NCI-H146 treated with DMSO at 0.1 percent for 48 hours (cell line): ENCODE results near the gene VAMP7.
"Not testable (repeated sequence)": the region's sequence is repeated elsewhere in the genome, so short reads cannot be mapped to it uniquely, and the experiment has no call there.

Experiments used
- DNase-seq: peaks from one replicate; lab custom pipeline; 2025; ENCODE audit not compliant: unreplicated experiment; lab: John Stamatoyannopoulos, UW

Gene VAMP7

DNA sequence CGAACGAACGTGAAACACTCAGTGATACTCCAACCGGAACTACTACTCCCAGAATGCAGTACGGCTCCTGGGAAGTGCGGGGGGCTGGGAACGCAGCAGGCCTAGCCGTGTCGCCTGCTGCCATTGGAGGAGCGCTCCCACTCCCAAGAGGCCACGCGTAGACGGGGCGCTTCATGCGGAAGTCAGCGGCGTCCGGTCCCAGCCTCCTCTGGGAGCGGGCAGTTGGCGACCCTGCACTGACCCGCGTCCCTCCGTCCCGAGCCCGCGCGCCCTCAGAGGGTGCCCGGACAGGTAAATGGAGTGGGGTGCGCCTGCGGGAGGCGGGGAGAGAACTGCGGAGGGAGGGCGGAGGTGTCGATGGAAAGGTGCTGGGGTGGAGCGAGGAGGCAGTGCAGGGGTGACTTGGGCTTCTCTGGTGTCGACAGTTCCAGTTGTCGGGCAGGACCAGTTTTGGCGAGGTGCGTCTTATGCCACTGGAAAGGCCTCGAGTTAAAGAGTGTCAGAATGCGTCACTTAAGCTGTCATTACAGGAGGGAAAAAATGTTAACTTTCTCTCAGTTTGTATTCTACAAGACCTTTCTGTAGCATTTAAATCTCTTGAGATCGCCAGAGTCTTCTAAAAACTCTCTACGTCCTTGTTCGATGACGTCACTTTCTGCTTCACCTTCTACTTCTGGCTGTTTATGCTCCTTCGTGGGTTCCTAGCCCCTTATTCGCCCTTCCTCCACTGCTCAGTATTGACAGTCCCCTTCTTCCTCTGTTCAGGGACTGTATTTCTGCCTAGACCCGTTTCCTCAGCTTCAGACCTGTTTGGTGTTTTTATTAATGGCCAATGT, at the start of gene VAMP7:
TSS of gene VAMP7 (plus strand) at position 188 of the 836 bp plus-strand sequence. CDS start 8,122 bp downstream, outside the sequence.
- peak; percentile 66 for DNase-seq

DNA sequence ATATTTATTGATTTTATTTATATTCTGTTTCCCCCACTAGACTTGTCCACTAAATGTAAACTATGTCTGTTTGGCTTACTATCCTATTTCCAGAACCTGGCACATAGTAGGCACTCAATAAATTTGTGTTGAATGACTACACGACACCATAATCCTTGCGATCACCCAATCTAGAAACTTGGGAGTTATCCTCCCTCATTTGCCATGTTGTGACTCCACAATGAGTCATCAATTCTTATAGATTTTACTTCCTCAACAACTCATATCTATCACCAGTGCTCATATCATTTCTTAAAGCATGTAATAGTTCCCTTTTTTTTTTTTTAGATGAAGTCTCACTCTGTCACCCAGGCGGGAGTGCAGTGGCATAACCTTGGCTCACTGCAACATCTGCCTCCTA, 39.9 kb upstream of the VAMP7 start:
- no peak for DNase-seq

DNA sequence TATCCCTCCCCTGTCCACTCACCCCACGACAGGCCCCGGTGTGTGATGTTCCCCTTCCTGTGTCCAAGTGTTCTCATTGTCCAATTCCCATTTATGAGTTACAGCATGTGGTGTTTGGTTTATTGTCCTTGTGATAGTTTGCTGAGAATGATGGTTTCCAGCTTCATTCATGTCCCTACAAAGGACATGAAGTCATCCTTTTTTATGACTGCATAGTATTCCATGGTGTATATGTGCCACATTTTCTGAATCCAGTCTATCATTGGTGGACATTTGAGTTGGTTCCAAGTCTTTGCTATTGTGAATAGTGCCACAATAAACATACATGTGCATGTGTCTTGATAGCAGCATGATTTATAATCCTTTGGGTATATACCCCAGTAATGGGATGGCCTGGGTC, 29.4 kb upstream of the VAMP7 start:
- DNase-seq: not testable (repeated sequence)

DNA sequence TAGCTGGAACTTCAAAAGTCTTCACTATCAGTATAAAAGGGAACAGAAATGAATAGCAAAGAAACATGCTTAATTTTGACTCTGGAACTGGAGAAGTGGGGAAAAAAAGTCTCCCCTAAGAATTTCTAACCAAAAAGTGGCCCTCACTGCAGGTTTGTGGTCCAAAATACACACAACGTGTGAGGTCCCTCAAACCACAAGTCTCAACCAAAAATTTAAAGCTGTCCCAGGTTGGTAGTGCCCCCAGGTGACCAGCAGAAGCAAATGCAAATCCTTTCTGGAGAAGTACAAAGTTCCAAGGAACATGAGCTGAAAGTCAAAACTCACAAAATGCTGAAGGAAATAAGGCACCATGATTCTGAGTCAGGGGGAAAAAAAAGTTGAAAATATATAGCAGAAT, 23.6 kb upstream of the VAMP7 start:
- DNase-seq: no peak

GRCh38 chrX:155864655-155865054, 16.5 kb upstream of the VAMP7 start:
- no peak for DNase-seq

DNA sequence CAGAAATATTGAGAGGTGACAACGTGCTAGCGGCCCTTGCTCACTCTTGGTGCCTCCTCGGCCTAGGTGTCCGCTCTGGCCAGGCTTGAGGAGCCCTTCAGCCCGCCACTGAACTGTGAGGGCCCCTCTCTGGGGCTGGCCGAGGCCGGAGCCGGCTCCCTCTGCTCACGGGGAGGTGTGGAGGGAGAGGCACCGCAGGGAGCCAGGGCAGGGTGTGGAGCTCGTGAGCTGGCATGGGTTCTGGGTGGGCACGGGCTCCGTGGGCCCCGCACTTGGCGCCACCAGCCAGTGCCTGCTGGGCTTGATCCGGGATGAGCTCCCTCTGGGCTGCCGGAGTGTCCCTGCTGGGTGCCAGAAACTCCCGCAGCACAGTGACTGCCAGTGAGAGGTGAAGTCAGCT, 16.0 kb upstream of the VAMP7 start:
- DNase-seq: no peak

DNA sequence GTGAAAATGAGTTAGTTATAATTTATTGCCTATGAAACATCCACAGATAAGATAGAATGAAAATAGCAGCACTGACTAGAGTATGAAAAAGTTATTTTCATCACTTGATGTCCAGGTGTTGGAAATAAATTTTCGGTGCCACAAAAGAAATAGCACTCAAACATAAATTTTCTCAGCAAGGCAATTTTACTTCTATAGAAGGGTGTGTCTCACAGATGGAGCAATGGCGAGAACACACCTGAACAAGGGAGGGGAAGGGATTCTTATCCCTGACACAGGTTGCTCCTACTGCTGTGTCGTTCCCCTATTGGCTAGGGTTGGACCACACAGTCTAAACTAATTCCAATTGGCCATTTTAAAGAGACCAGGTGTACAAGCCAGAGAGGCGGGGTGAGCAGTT, 13.3 kb upstream of the VAMP7 start:
- no peak for DNase-seq

DNA sequence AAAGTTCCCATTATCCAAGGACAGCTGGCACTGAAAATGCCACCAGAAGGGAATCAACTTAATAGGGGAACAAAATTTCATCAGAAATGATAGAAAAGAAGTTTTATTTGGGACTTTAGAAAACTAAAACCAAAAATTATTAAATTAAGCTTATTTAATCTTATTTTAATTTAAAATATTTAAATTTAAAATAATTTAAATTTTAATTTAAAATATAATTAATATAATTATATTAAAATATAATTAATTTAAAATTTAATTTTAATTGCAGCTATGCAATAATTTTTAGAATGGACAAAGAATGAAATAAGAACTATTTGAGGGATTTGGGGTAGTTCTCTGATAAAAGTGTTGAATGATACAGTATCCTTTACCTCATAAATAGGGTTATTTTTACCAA, 10.2 kb upstream of the VAMP7 start:
- no peak for DNase-seq

DNA sequence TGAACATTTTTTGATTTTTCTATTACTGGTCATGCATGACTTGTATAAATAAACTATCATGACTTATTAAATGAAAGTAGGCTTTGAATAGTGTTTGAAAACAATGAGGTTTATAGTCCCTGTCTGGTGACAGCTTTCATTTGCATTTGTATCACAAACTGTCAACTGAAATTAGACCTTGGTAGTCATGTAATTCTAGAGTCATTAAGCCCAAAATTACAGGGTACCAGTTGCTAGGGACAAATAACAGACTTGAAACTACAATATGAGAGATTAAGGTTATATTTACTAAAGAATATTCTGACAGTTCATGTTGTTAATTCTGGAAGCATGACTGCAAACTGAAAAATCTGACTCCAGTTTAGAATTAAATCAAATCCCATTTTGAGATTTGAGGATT, 9.2 kb upstream of the VAMP7 start:
- DNase-seq: no peak

- no peak for DNase-seq
These were observed 8.0 kb upstream of the VAMP7 start for GRCh38 chrX:155873188-155873587.

DNA sequence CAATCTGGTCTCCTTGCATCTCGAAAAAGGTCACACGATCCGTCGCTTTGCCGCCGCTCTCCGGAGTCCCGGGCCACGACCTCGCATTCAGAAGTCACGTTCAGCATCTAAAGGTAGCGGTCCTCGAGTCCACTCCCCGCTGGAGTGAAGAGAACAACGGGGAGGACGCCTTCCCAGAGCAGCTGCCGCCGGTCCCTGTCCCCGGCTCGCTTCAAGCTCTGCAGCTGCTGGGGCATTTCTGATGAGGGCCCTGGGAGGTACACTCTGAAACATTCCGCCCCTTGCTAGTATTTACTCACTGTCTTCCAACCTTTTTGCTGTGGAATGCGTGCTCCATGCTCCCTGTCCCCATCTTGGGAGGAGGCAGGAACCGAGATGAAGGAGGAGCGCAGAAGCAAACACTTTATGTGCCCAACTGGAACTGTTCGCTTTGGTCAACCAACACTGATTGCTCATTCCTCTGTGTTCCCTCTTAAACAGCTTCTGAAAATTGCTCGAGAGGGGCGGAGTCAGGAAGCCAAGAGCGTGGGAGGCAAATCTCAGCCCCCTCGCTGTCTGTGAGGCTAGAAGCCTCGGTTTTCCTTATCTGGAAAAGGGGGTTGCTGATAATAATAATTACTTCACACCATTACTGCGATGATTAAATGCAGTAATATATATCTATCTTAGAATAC, 6.4 kb upstream of the VAMP7 start:
- no peak for DNase-seq

- DNase-seq: no peak
These were observed 4.4 kb upstream of the VAMP7 start for GRCh38 chrX:155876704-155877103.

DNA sequence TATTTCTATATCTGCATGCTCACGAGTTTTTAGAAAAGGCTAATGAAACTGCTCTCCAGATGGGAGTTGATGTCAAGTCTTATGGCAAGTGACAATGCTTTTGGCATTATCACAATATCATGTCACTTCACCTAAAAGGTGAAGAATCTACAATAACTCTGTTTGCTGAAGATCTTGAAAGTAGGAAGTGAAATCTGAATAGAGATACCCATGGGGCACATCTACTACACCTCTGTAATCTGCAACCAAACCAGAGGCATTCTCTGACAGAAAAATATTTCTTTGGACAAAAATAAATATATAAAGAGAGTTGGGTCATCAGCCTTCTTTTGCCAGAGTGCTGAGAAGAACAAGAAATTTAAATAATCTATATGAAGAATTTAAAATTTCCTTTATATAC, 3.9 kb upstream of the VAMP7 start:
- DNase-seq: no peak

GRCh38 chrX:155880586-155881157, 473 bp upstream of the VAMP7 start:
- DNase-seq: peak; percentile 11

DNA sequence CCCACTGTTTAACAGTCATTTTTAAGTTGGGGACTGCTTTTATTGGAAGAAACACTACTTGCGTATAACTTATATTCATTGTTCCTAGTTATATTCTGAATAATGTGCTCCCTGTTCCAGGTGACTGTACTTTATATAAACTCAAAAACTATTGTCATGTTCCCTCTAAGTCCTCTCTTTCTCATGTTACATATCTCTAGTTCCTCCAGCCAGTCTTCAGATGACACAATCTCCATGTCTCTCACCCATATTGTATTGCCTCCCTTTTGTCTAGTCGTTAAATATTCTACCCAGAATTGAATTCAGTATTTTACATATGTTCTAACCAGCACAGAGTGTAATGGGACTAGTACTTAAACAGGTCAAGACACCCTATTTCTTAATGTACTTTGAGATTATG, 5.3 kb downstream of the VAMP7 start:
- DNase-seq: no peak

GRCh38 chrX:155888139-155888538, 7.0 kb downstream of the VAMP7 start:
- DNase-seq: no peak

DNA sequence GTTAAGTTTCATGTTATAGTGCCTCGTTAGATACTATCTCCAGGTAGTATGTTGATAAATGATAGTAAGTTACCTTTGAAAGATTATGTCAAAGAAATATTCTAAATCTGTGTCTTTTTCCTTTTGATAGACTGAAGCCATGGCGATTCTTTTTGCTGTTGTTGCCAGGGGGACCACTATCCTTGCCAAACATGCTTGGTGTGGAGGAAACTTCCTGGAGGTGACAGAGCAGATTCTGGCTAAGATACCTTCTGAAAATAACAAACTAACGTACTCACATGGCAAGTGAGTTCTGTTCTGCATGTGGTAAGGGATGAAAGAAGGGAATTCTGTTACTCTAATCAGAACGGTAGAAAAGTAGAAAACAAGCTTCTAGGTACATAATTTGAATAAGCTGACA, 8.2 kb downstream of the VAMP7 start:
- no peak for DNase-seq

- DNase-seq: no peak
These were observed 10.5 kb downstream of the VAMP7 start for GRCh38 chrX:155891446-155892210.

GRCh38 chrX:155893521-155893920, 12.4 kb downstream of the VAMP7 start:
- no peak for DNase-seq

DNA sequence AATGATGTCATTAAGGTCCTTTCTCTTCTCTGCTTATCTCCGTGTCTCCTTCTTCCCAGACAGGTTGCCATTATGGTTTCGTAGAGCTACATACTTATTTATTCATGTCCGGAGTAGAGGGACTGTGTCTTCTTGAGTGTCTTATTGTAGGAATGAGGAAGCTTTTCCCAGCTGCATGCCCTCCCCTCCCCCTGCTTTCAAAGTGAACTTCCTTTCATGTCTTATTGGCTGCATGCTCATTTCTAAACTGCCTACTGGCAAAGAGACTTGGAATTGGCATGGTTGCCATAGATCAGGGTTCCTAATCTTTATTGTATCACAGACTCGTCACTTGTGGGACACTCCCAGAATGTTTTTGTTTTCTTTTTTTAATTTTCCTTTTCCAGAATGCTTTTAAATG, 15.4 kb downstream of the VAMP7 start:
- no peak for DNase-seq

- DNase-seq: no peak
These were observed 18.2 kb downstream of the VAMP7 start for GRCh38 chrX:155899366-155899765.
